Liver (tissue), 9 donors: ENCODE results near the gene FANK1. TPM values are rescaled to one million over a fixed set of nuclear protein-coding genes. Genes with fewer than 3 reads are reported as not detected.

Experiments
- DNase-seq: peaks from one replicate; pipeline ENCODE4 v3.0.0-alpha.2; 2017; ENCODE audit warnings: low spot score
- H3K27ac ChIP-seq, 2 donors: one replicate each; pipeline ENCODE4 v1.7.0; 2013; ENCODE audit warnings: inconsistent platforms in 2 of 2, low read length in 2 of 2, control low read depth in 1 of 2, low read depth in 1 of 2, mild to moderate bottlenecking in 1 of 2
- H3K27me3 ChIP-seq, 4 donors: one replicate each; pipeline versions ENCODE4 v1.6.1 to v1.7.0; 2013; ENCODE audit warnings: low read length in 3 of 4, inconsistent platforms in 1 of 4, mild to moderate bottlenecking in 1 of 4, moderate library complexity in 1 of 4; ENCODE audit not compliant: control insufficient read depth in 4 of 4, insufficient read depth in 4 of 4
- H3K36me3 ChIP-seq, 4 donors: one replicate each; pipeline versions ENCODE4 v1.6.1 to v1.7.0; 2013; ENCODE audit warnings: low read length in 3 of 4, mild to moderate bottlenecking in 3 of 4, low read depth in 1 of 4, moderate library complexity in 1 of 4; ENCODE audit not compliant: control insufficient read depth in 4 of 4, insufficient read depth in 3 of 4
- H3K4me1 ChIP-seq, 4 donors: one replicate each; pipeline versions ENCODE4 v1.6.1 to v1.7.0; 2013; ENCODE audit warnings: low read length in 3 of 4, mild to moderate bottlenecking in 3 of 4, moderate library complexity in 1 of 4; ENCODE audit not compliant: control insufficient read depth in 4 of 4, insufficient read depth in 4 of 4
- H3K4me3 ChIP-seq, 3 donors: one replicate each; pipeline versions ENCODE4 v1.6.1 to v1.7.0; 2013; ENCODE audit warnings: low read length in 3 of 3, control low read depth in 1 of 3, low read depth in 1 of 3, mild to moderate bottlenecking in 1 of 3
- H3K9ac ChIP-seq, 2 donors: one replicate each; pipeline ENCODE4 v1.7.0; 2013; ENCODE audit warnings: low read length in 2 of 2, mild to moderate bottlenecking in 2 of 2, moderate library complexity in 2 of 2, control low read depth in 1 of 2, low read depth in 1 of 2
- H3K9me3 ChIP-seq, 4 donors: one replicate each; pipeline versions ENCODE4 v1.6.1 to v1.7.0; 2013; ENCODE audit warnings: low read length in 3 of 4; ENCODE audit not compliant: control insufficient read depth in 4 of 4
- EGR1 ChIP-seq, 2 donors: IDR thresholded peaks; 2 replicates each; pipeline ENCODE4 v1.6.1; 2016 to 2018; ENCODE audit warnings: antibody characterized with exemption in 2 of 2, low read depth in 2 of 2
- FOXA2 ChIP-seq: IDR thresholded peaks from 2 replicates; pipeline ENCODE4 v1.6.1; 2016; ENCODE audit warnings: antibody characterized with exemption
- GABPA ChIP-seq, 2 donors: IDR thresholded peaks in 1 of 2; conservative IDR thresholded peaks in 1 of 2; 2 replicates each; pipeline ENCODE4 v1.6.1; 2016; ENCODE audit warnings: antibody characterized with exemption in 2 of 2, mild to moderate bottlenecking in 1 of 2, moderate library complexity in 1 of 2
- HNF4A ChIP-seq, 2 donors: conservative IDR thresholded peaks; 2 replicates each; pipeline ENCODE4 v1.6.1; 2016; ENCODE audit warnings: antibody characterized with exemption in 2 of 2, mild to moderate bottlenecking in 2 of 2
- HNF4G ChIP-seq: IDR thresholded peaks from 2 replicates; pipeline ENCODE4 v1.6.1; 2016; ENCODE audit warnings: antibody characterized with exemption
- MAX ChIP-seq: IDR thresholded peaks from 2 replicates; pipeline ENCODE4 v1.6.1; 2016; ENCODE audit warnings: antibody characterized with exemption
- RAD21 ChIP-seq, 2 donors: IDR thresholded peaks; 2 replicates each; pipeline ENCODE4 v1.6.1; 2016; ENCODE audit warnings: antibody characterized with exemption in 2 of 2, mild to moderate bottlenecking in 2 of 2
- REST ChIP-seq: IDR thresholded peaks from 2 replicates; pipeline ENCODE4 v1.6.1; 2016; ENCODE audit warnings: antibody characterized with exemption, mild to moderate bottlenecking
- SP1 ChIP-seq: IDR thresholded peaks from 2 replicates; pipeline ENCODE4 v1.6.1; 2018; ENCODE audit warnings: antibody characterized with exemption, mild to moderate bottlenecking
- YY1 ChIP-seq: IDR thresholded peaks from 2 replicates; pipeline ENCODE4 v1.6.1; 2016; ENCODE audit warnings: antibody characterized with exemption, mild to moderate bottlenecking
- WGBS: extraction: QIAGEN DNeasy Blood & Tissue Kit; methylation state at CpG from one replicate; pipeline ENCODE4 v1.1.7; 2013; 5-methylcytosine and 5-hydroxymethylcytosine counted together
- polyA plus RNA-seq, 2 donors: library from polyadenylated mRNA; stranded (reverse) in 1 of 2; unstranded in 1 of 2; fragments of 200-250 nt in 1 of 2; fragments of >200 nt in 1 of 2; fragmentation: Nextera tagmentation in 1 of 2; extraction: Ambion mirVana in 1 of 2; gene quantifications; one replicate each; pipeline versions ENCODE4 v1.2.1 to v1.2.3, GENCODE V29; 2013 to 2015
- total RNA-seq, 2 donors: library from RNA; depleted of rRNA; stranded (reverse); fragments of >200 nt; gene quantifications; one replicate each; pipeline ENCODE4 v1.2.3, GENCODE V29; 2014
- TF ChIP-seq, protein P1 (sequence below): IDR thresholded peaks from 2 replicates; pipeline ENCODE4 v1.6.1; 2016; ENCODE audit warnings: antibody characterized with exemption
- donor health status: healthy.
- donor health status: healthy.
- donor health status: healthy.
- donor health status: healthy.
- donor health status: healthy.

Gene FANK1
- total and polyA plus RNA-seq, 4 donors, result 0.28 TPM; not detected in 3

- H3K9ac ChIP-seq, result no peak overlapping the region
- H3K36me3 ChIP-seq, result no peaks in the 10 kb centered on the region
- DNase-seq, result no peak
- H3K27me3 ChIP-seq, result no peaks in the 10 kb centered on the region
- no peak overlapping the region for H3K4me3 ChIP-seq
- no peaks in the 10 kb centered on the region for H3K4me1 ChIP-seq
- peaks cover 0 to 11% (median 4%) of the 10 kb centered on the region in 4 donors for H3K9me3 ChIP-seq
- TF ChIP-seq YY1 (no peak), GABPA (IDR thresholded peaks at IDR 0.05 in 1 of 2, conservative IDR thresholded peaks at IDR 0.05 in 1 of 2) (no peak), REST (no peak), EGR1 (IDR thresholded peaks at IDR 0.05; ENCODE audit: low read depth in 2 of 2) (no peak), SP1 (no peak), HNF4G (no peak), MAX (no peak), RAD21 (IDR thresholded peaks at IDR 0.05) (no peak), HNF4A (conservative IDR thresholded peaks at IDR 0.05) (no peak), FOXA2 (no peak)
- TF ChIP-seq, protein P1, sequence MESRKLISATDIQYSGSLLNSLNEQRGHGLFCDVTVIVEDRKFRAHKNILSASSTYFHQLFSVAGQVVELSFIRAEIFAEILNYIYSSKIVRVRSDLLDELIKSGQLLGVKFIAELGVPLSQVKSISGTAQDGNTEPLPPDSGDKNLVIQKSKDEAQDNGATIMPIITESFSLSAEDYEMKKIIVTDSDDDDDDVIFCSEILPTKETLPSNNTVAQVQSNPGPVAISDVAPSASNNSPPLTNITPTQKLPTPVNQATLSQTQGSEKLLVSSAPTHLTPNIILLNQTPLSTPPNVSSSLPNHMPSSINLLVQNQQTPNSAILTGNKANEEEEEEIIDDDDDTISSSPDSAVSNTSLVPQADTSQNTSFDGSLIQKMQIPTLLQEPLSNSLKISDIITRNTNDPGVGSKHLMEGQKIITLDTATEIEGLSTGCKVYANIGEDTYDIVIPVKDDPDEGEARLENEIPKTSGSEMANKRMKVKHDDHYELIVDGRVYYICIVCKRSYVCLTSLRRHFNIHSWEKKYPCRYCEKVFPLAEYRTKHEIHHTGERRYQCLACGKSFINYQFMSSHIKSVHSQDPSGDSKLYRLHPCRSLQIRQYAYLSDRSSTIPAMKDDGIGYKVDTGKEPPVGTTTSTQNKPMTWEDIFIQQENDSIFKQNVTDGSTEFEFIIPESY, result no peak
- no peak overlapping the region for H3K27ac ChIP-seq
- WGBS, result 72% methylated on average over 3 of the region's 3 CpGs
These were observed 133.6 kb downstream of the FANK1 start for GRCh38 chr10:126029999-126030398.

DNA sequence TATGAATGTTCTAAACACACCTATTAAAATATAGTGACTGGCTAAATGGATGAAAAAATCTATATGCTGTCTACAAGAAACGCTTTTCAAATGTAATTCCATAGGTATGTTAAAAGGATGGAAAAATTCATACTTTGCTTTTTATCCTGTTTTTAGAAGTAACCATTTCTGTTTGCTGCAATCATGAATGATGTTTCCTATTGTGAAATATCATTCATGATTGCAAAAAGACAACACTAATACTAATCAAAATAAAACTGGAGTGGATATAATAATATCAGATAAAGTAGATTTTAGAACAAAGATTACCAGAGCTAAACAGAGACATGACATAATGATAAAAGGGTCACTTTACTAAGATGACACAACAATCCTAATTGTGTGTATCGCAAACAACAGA lies 138.2 kb downstream of the FANK1 start:
- 81% methylated on average over 2 of the region's 2 CpGs for WGBS
- no peaks in the 10 kb centered on the region for H3K36me3 ChIP-seq
- no peaks in the 10 kb centered on the region for H3K4me1 ChIP-seq
- H3K9ac ChIP-seq, result no peak overlapping the region
- H3K27me3 ChIP-seq, result no peaks in the 10 kb centered on the region
- no peak overlapping the region for H3K4me3 ChIP-seq
- no peak for DNase-seq
- H3K9me3 ChIP-seq, result peaks cover 0 to 9% (median 3%) of the 10 kb centered on the region in 4 donors
- no peak overlapping the region for H3K27ac ChIP-seq
- TF ChIP-seq REST, result no peak
